ENCODE results near the gene PBX4. TPM values are rescaled to one million over a fixed set of nuclear protein-coding genes. Genes with fewer than 3 reads are reported as not detected.

Gene PBX4
- total and polyA plus RNA-seq, 7 donors: 0.49 to 6.1 (median 1.9) TPM; not detected in 3

DNA sequence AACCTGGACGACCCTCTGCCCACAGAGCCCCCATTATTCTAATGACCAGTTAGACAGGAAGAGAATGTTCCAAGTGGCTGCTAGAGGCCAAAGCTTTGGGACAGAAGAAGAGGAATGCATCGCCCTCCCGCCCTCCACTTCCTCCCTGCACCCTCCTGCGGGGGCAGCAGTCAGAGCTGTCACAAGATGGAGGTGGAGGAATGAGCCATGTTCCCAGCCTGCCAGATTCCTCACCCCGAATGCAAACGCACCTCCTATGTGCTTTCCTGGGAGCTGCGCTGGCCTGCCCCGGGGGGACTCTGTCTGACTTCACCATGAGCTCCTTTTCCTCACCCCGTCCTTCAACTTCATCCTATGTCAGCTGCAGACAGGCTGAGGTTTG lies 88.1 kb downstream of the PBX4 start:
- intact Hi-C loops (cut with DNase I): loop anchor here (5.0 kb wide), 1 partner anchor 132 kb away; the partner anchor contains the start of gene ATP13A1
- Histone ChIP-seq H3K4me1 (peaks cover 0 to 26% (median 18%) of the 10 kb centered on the region in 4 donors), H3K27me3 (no peaks in the 10 kb centered on the region), H3K27ac (no peak overlapping the region), H3K4me3 (no peak overlapping the region), H3K9me3 (no peaks in the 10 kb centered on the region), H3K36me3 (peaks cover 0 to 27% (median 4%) of the 10 kb centered on the region in 4 donors)
- no peak for TF ChIP-seq POLR2A (IDR thresholded peaks at IDR 0.05)
- TF ChIP-seq EP300 (IDR thresholded peaks at IDR 0.05): no peak
- TF ChIP-seq, protein P1, sequence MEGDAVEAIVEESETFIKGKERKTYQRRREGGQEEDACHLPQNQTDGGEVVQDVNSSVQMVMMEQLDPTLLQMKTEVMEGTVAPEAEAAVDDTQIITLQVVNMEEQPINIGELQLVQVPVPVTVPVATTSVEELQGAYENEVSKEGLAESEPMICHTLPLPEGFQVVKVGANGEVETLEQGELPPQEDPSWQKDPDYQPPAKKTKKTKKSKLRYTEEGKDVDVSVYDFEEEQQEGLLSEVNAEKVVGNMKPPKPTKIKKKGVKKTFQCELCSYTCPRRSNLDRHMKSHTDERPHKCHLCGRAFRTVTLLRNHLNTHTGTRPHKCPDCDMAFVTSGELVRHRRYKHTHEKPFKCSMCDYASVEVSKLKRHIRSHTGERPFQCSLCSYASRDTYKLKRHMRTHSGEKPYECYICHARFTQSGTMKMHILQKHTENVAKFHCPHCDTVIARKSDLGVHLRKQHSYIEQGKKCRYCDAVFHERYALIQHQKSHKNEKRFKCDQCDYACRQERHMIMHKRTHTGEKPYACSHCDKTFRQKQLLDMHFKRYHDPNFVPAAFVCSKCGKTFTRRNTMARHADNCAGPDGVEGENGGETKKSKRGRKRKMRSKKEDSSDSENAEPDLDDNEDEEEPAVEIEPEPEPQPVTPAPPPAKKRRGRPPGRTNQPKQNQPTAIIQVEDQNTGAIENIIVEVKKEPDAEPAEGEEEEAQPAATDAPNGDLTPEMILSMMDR (IDR thresholded peaks at IDR 0.05): no peak
- no peak for TF ChIP-seq POLR2AphosphoS5 (IDR thresholded peaks at IDR 0.05)
- WGBS, 2 donors: 70 to 75% methylated on average over 9 of the region's 9 CpGs
- DNase-seq: no peak

- Histone ChIP-seq H3K4me1 (peaks cover 0 to 26% (median 18%) of the 10 kb centered on the region in 4 donors), H3K9me3 (no peaks in the 10 kb centered on the region), H3K36me3 (peaks cover 0 to 31% (median 4%) of the 10 kb centered on the region in 4 donors), H3K27me3 (no peaks in the 10 kb centered on the region), H3K4me3 (no peak overlapping the region), H3K27ac (no peak overlapping the region)
- TF ChIP-seq POLR2A (IDR thresholded peaks at IDR 0.05) (no peak), POLR2AphosphoS5 (IDR thresholded peaks at IDR 0.05) (no peak), EP300 (IDR thresholded peaks at IDR 0.05) (no peak)
- TF ChIP-seq, protein P1 (IDR thresholded peaks at IDR 0.05): no peak
- WGBS, 2 donors: 79 to 85% methylated on average over 11 of the region's 11 CpGs
- intact Hi-C loops (cut with DNase I): loop anchor here (5.0 kb wide), 1 partner anchor 132 kb away; the partner anchor contains the start of gene ATP13A1
- DNase-seq: no peak
These were observed 88.6 kb downstream of the PBX4 start for GRCh38 chr19:19529783-19530422.

- H3K36me3 ChIP-seq: peaks cover 0 to 41% (median 7%) of the 10 kb centered on the region in 4 donors
- 80 to 87% methylated on average over 50 of the region's 50 CpGs for WGBS, 2 donors
- intact Hi-C loops (cut with DNase I): no loop called here
- H3K9me3 ChIP-seq: no peaks in the 10 kb centered on the region
- no peak for DNase-seq
- no peaks in the 10 kb centered on the region for H3K27me3 ChIP-seq
- peaks cover 0 to 26% (median 18%) of the 10 kb centered on the region in 4 donors for H3K4me1 ChIP-seq
- peak within 1 kb of the TSS in 2 of 4 donors; percentile 23 to 36 for H3K27ac ChIP-seq
- TF ChIP-seq POLR2AphosphoS5 (IDR thresholded peaks at IDR 0.05) (peak in 2 of 4 donors; percentile 15 to 38), POLR2A (IDR thresholded peaks at IDR 0.05) (no peak)
- H3K4me3 ChIP-seq: peak within 1 kb of the TSS in 3 of 4 donors; percentile 16 to 36 (median 34)
These were observed 89.6 kb downstream of the PBX4 start, which contains the start of gene YJEFN3 for GRCh38 chr19:19528721-19529490. Gene YJEFN3 (plus strand): TSS chr19:19528911. CDS start chr19:19528933, 22 bp downstream.

- H3K27me3 ChIP-seq: no peaks in the 10 kb centered on the region
- peaks cover 0 to 26% (median 18%) of the 10 kb centered on the region in 4 donors for H3K4me1 ChIP-seq
- no peak for DNase-seq
- TF ChIP-seq POLR2A (IDR thresholded peaks at IDR 0.05): no peak
- TF ChIP-seq EP300 (IDR thresholded peaks at IDR 0.05): no peak
- TF ChIP-seq, protein P1 (IDR thresholded peaks at IDR 0.05): no peak
- no peak for TF ChIP-seq POLR2AphosphoS5 (IDR thresholded peaks at IDR 0.05)
- no peak overlapping the region for H3K27ac ChIP-seq
- H3K4me3 ChIP-seq: no peak overlapping the region
- WGBS, 2 donors: 93 to 94% methylated on average over 27 of the region's 27 CpGs
- no peaks in the 10 kb centered on the region for H3K9me3 ChIP-seq
- intact Hi-C loops (cut with DNase I): no loop called here
- H3K36me3 ChIP-seq: peaks cover 0 to 44% (median 8%) of the 10 kb centered on the region in 4 donors
These were observed 90.5 kb downstream of the PBX4 start for GRCh38 chr19:19527674-19528625.
